Activated T-cell treated with anti-CD3 and anti-CD28 coated beads, Interleukin-2, amount 50 U/mL, for 72 hours (primary cell): Measurements from ENCODE around the gene PHF12. TPM values are rescaled to one million over a fixed set of nuclear protein-coding genes. Genes with fewer than 3 reads are reported as not detected.

Experiments
- ATAC-seq, 2 donors: fragments of 150-1000 bp; cut with Tn5 transposase; replicated peaks in 1 of 2; 2 replicates each; pipeline ENCODE4 v1.10.0; 2021; ENCODE audit warnings: moderate library complexity in 2 of 2, mild to moderate bottlenecking in 1 of 2
- DNase-seq, 2 donors: peaks; one replicate each; pipeline ENCODE4 v3.0.0; 2021 to 2022; ENCODE audit warnings: mixed read lengths in 1 of 2
- H3K27ac Mint-ChIP-seq: one replicate; pipeline ENCODE4 v1.8.0; 2022; ENCODE audit warnings: mild to moderate bottlenecking, moderate library complexity, mixed read lengths
- H3K27me3 Mint-ChIP-seq: one replicate; pipeline ENCODE4 v1.8.0; 2022; ENCODE audit warnings: low read depth, mixed read lengths
- H3K36me3 Mint-ChIP-seq, 2 donors: one replicate each; pipeline ENCODE4 v1.8.0; 2022; ENCODE audit warnings: mixed read lengths in 2 of 2, mild to moderate bottlenecking in 1 of 2; ENCODE audit not compliant: insufficient read depth in 2 of 2
- H3K4me1 Mint-ChIP-seq: one replicate; pipeline ENCODE4 v1.8.0; 2022; ENCODE audit warnings: low read depth, mixed read lengths
- H3K4me3 Mint-ChIP-seq, 2 donors: one replicate each; pipeline ENCODE4 v1.8.0; 2022; ENCODE audit warnings: mild to moderate bottlenecking in 2 of 2, mixed read lengths in 2 of 2, moderate library complexity in 2 of 2
- H3K9me3 Mint-ChIP-seq, 2 donors: one replicate each; pipeline ENCODE4 v1.8.0; 2022; ENCODE audit warnings: mixed read lengths in 2 of 2
- total RNA-seq, 2 donors: library from RNA; stranded (reverse); gene quantifications; one replicate each; pipeline ENCODE4 v1.2.3, GENCODE V29; 2022

Gene PHF12
- total RNA-seq, 2 donors from 2014 or later: 67.7 to 81.6 TPM

DNA sequence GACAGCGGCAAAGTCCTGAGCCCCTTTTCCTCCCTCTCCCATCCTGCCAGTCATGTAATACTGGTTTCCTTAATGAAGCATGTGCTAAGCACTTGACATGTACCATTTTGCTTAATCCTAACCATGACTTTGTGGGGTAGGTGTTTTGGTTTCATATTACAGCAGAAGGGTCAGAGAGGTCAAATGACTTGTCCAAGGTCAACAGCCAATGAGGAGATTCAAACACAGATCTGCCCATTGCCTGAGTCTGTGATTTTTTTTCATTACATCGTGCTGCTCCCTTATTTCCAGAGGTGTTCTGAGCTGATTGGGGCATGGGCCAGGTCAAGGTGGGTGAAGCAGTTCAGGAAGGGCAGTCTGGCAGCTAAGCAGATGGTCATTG, 17.6 kb upstream of the PHF12 start:
- Mint-ChIP-seq H3K4me1 (no peaks in the 10 kb centered on the region), H3K27ac (no peak overlapping the region), H3K36me3 (no peaks in the 10 kb centered on the region), H3K9me3 (no peaks in the 10 kb centered on the region), H3K27me3 (peaks cover 6% of the 10 kb centered on the region), H3K4me3 (no peak overlapping the region)
- DNase-seq (no peak), ATAC-seq (no peak)

DNA sequence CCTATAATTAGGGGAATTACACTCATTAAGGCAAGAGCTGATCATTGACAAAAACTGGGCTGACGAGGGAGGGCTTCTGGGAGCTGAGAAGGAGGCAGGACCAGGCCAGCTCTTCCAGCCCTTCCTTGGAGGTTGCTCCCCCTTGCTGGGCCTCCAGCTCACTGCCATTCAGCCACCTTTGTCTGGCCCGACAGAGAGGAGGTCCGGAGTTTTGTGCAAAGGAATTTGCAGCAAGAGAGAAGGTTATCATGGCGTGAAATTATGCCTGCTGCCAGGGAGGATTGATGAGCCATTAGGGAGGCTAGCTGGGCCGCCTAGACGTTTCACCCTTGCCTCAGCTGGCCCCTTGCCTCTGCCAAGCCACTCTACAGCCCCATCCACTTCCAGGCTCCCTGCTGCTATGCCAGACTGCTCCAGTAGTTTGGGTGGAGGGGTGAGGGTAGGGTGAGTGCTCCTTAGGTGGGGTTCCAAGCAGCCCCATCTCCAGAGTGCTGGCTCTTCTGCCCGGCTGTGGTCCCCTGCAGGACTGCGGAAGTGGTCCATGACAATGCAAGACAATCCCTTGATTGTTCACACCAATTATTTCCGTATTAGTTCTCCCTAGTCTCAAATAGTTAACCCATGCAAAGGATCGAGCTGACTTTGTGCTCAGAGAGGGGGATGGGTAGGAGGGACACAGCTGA, 17.1 kb upstream of the PHF12 start:
- DNase-seq: no peak
- H3K27me3 Mint-ChIP-seq: peaks cover 11% of the 10 kb centered on the region
- ATAC-seq: no peak
- no peak overlapping the region for H3K4me3 Mint-ChIP-seq
- no peaks in the 10 kb centered on the region for H3K4me1 Mint-ChIP-seq
- H3K27ac Mint-ChIP-seq: no peak overlapping the region
- no peaks in the 10 kb centered on the region for H3K9me3 Mint-ChIP-seq
- H3K36me3 Mint-ChIP-seq: no peaks in the 10 kb centered on the region

DNA sequence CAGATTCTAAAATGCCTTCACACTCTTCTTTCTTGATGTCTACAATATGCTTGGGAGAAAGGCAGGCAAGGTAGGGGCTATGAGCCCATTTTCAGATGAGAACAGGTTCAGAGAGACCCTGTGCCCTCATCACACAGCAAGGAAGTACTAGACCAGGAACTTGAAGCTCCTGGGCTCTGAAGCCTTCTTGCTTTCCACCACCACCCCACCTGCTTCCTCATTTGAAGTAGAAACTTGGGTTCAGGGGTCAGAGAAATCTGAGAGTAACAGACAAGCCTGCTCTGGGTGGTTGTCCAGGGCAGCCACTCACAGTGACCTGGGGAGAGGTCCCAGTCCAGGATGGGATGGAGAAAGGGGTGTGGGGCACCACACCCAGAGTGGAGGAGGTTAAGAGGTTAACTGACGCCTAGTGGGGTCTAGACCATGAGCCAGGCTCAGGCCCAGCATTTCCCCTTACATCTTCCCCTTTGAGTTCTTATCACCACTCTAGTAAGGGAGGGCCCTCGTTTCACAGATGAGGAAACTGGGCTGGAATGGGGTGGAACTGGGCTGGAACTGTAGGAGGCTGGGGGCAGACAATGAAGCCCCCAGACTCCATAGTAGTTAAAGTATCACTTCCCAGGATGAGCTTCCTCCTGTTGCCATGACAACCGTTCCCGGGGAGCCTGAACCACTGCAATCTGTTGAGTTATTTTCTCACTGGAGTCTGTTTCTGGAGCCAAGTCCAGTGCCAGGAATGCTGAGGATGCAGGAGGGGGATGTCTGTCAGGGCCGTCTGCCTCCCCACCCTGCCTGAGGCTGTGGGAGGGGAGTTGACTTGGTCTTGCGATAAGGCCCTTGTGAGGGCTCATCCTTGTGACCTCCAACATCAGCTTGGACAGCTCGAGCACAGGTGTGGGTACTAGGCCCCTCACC, 16.2 kb upstream of the PHF12 start:
- no peaks in the 10 kb centered on the region for H3K9me3 Mint-ChIP-seq
- no peak for ATAC-seq
- H3K4me1 Mint-ChIP-seq: no peaks in the 10 kb centered on the region
- no peak overlapping the region for H3K27ac Mint-ChIP-seq
- H3K27me3 Mint-ChIP-seq: peaks cover 17% of the 10 kb centered on the region
- DNase-seq: no peak
- no peaks in the 10 kb centered on the region for H3K36me3 Mint-ChIP-seq
- no peak overlapping the region for H3K4me3 Mint-ChIP-seq

DNA sequence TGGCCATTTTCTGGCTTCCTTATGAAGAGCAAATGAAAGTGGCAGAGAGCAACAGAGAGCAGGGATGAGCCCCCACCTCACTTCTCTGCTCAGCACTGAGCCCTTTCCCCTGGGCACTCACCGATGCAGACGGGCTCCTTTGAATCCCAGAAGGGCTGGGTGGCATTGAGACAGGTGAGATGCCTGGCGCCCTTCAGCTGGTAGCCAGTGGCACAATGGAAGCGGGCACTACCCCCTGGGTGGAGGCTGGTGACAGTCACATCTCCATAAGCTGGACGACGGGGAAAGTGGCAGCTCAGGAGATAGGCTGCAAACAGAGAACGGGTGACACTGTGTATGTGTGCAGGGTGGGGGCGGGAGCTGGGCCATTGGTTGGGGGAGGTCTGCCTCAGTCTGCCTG, 12.5 kb upstream of the PHF12 start:
- H3K9me3 Mint-ChIP-seq: no peaks in the 10 kb centered on the region
- ATAC-seq (no peak), DNase-seq (no peak)
- H3K4me3 Mint-ChIP-seq: no peak overlapping the region
- peaks cover 17% of the 10 kb centered on the region for H3K27me3 Mint-ChIP-seq
- H3K36me3 Mint-ChIP-seq: no peaks in the 10 kb centered on the region
- H3K27ac Mint-ChIP-seq: no peak overlapping the region
- no peaks in the 10 kb centered on the region for H3K4me1 Mint-ChIP-seq

DNA sequence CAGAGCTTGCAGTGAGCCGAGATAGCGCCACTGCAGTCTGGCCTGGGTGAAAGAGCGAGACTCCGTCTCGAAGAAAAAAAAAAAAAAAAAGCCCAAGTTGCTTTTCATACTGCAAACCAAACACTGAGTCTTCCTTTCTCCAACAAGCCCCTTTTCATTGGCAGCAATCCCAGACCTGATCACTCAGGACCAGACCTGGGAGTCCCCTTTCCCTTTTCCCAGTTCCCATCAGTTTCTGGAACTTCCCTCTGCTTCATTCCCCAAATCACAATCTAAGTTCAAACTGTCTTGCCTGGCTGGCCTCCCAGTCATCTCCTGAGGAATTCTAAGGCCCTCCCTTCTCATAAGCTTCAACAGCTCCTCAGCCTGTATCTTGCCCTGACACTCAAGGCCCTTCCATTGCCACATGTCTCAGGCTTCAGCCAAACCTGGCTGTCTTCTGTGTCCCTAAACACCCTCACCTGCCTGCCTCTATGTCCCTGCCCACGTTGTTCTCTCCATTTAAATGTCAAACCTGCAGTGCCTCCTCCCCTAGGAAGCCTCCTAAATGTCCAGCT, 11.8 kb upstream of the PHF12 start:
- no peaks in the 10 kb centered on the region for H3K36me3 Mint-ChIP-seq
- no peak overlapping the region for H3K4me3 Mint-ChIP-seq
- H3K27ac Mint-ChIP-seq: no peak overlapping the region
- peaks cover 17% of the 10 kb centered on the region for H3K27me3 Mint-ChIP-seq
- no peaks in the 10 kb centered on the region for H3K4me1 Mint-ChIP-seq
- DNase-seq: no peak
- H3K9me3 Mint-ChIP-seq: no peaks in the 10 kb centered on the region
- ATAC-seq: no peak

DNA sequence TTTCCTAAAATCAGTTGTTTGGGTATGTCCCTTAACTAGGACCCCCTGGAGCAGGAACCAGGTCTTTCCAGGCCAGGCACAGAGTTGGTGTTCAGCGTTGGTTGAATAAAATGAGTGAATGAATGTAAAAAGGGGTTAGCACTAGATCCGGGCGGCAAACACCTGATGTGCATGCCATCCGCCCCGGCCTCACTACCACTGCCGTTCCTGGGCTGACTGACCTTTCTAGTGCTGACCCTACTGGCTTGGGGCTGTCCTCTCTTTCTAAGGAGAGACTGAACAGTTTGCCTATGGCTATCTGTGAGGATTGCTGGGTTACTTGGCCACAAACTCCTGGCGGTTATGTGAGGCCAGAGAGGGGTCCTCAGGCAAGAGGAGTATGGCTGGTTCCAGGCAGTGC, 10.1 kb upstream of the PHF12 start:
- Mint-ChIP-seq H3K4me3 (no peak overlapping the region), H3K9me3 (no peaks in the 10 kb centered on the region), H3K4me1 (no peaks in the 10 kb centered on the region), H3K27ac (no peak overlapping the region), H3K27me3 (peaks cover 17% of the 10 kb centered on the region), H3K36me3 (no peaks in the 10 kb centered on the region)
- ATAC-seq (no peak), DNase-seq (no peak)

DNA sequence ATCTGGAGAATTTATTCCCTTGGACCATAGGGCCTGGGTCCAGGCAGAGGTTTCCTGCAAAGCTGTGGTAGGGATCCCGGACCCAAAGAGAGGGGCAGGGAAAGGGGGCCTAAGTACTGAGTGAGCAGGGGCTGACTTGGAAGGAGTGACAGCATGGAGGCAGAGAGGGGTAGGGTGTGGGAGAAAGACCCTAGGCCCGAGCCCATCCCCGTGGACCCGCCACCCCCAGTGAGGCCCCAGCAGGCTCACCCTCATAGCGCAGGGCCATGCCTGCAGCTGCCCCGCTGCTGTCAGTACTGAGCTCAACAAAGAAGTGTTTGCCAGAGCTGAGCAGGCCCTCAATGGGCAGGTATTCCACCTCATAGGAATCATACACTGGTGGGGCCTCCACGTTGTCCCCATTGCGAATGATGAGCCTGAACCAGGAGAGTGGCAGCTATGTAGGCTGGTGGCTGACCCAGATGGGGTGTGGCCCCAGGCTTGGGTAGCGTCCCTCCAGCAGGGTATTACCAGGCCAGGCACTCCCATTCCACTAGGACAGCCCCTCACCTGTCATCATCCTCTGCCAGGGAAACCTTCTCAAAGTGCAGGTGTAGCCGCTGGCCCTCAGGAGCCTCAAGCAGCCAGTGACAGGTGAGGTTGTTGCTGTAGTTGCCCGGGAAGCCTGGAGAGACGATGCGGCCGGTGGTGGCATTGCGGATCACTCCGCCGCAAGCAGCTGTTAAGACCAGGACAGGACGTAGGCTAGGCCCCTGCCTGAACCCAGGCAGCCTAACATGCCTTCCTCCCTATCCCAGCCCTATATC, 9.1 kb upstream of the PHF12 start:
- Mint-ChIP-seq H3K36me3 (no peaks in the 10 kb centered on the region), H3K27me3 (peaks cover 17% of the 10 kb centered on the region), H3K27ac (no peak overlapping the region), H3K9me3 (no peaks in the 10 kb centered on the region), H3K4me3 (no peak overlapping the region), H3K4me1 (no peaks in the 10 kb centered on the region)
- no peak for DNase-seq
- ATAC-seq: no peak

DNA sequence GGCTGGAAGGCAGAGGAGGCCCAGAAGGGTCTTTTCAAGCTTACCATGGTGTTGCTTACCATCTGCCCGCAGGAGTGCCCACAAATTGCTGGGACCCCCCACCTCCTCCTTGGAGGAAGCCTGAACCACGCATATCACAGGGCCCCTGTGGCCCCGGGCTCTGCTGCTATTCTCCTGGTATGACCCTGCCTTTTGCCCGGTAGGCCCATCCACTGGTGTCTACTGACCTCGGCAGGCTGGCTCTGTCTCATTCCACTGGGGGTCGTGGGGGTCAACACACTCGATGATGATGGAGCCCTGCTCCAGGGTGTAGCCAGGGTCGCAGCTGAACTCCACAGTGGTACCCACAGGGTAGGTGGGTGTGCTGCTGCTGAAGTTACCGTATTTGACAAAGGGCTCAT, 8.2 kb upstream of the PHF12 start:
- DNase-seq (no peak), ATAC-seq (no peak)
- Mint-ChIP-seq H3K4me1 (no peaks in the 10 kb centered on the region), H3K36me3 (no peaks in the 10 kb centered on the region), H3K27ac (no peak overlapping the region), H3K27me3 (peaks cover 17% of the 10 kb centered on the region), H3K9me3 (no peaks in the 10 kb centered on the region), H3K4me3 (no peak overlapping the region)

DNA sequence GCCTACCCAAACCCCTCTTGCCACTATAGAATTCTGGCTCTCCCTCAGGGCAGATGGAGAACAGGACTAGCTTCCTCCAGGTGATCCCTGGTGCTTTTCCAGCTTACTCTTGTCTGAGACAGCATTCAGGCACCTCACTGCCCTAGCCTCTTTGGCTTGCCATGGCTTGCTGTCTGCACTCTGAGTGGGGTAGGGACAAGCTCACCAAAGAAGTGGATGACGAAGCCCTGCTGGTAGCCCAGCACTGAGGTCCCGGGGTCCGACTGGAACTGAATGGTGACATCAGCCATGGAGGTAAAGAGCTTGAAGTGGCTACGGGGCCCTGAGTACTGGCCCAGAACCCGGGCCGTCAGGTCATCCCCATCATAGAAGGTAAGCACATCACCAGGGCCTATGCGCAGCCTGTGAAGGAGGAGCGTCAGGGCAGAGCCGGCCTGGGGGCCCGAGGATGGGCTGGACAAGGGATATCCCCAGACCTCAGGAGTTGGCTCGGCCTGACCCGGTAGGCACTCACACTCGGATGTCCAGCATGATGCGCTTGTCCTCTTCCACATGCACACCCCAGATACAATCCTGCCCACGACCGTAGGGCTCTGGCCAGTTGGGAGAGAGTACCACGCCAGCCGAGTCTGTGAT, 7.6 kb upstream of the PHF12 start:
- H3K27ac Mint-ChIP-seq: no peak overlapping the region
- H3K36me3 Mint-ChIP-seq: no peaks in the 10 kb centered on the region
- H3K9me3 Mint-ChIP-seq: no peaks in the 10 kb centered on the region
- H3K4me1 Mint-ChIP-seq: no peaks in the 10 kb centered on the region
- ATAC-seq: no peak
- DNase-seq: no peak
- H3K4me3 Mint-ChIP-seq: no peak overlapping the region
- H3K27me3 Mint-ChIP-seq: peaks cover 11% of the 10 kb centered on the region

DNA sequence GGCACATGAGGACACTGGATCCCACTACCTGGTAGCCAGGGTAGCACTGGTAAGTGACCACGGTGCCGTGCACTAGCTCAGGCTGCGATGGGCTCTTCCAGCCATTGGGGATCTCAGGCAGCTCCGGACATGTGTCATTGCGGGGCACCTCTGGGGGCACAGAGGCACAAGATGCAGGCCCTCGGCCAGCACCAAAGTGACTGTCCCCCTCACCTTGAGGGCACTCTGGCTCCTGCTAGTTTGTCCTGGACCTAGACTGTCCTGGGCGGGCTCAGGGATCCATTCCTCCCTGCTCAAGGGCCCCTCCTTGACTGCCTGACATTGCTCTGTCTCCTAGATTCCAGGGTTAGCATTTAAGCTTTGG, 6.7 kb upstream of the PHF12 start:
- H3K27me3 Mint-ChIP-seq: peaks cover 2% of the 10 kb centered on the region
- H3K4me3 Mint-ChIP-seq: no peak overlapping the region
- H3K36me3 Mint-ChIP-seq: no peaks in the 10 kb centered on the region
- no peak overlapping the region for H3K27ac Mint-ChIP-seq
- no peaks in the 10 kb centered on the region for H3K9me3 Mint-ChIP-seq
- H3K4me1 Mint-ChIP-seq: no peaks in the 10 kb centered on the region
- ATAC-seq (no peak), DNase-seq (no peak)

DNA sequence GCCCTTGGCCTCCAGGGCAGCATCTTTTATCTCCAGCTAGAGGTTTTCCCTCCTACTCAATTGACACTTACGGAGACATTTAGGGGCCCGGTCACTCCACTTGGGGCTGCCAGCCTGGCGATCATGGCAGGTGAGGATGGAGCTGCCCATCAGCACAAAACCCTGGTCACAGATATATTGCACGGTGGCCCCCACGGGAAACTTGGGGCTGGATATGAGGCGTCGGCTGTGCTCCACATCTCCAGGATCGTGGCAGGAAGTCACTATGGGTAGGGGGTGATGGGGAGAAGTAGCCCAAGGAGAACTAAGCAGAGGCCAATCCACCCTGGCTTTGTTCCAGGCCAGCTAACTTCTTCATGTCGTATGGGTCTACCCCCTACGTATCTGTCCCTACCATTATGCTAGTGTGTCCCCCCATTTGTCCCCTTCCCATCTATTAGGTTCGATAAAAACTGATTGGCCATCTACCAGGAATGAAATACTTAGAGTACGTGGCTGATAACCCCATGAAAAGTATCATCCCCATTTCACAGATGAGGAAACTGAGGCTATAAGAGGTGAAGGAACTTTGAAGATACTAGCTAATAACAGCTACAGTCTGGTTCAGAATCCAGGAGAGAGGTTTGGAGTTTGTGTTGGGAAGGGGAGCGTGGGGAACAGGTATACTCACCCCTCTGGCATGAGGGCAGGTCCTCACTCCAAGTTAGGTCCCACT, 6.1 kb upstream of the PHF12 start:
- no peak overlapping the region for H3K27ac Mint-ChIP-seq
- no peak for DNase-seq

DNA sequence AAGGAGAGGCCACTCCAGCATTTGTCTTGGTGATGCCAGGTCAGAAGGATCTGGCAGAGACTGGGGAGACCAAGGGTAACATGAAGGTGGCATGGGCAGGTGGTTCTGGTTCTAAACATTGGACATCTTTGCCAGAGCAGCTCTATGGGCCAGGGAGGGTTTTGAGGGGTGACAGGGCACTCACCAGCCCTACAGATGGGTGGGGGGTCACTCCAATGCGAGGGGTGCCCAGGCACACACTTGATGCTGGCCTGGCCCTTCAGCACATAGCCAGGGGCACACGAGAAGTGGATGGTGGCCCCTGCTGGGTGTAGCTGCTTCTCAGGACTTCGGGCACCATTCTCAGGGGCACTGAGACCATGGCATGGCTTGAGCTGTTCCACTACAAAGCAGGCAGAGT, 5.5 kb upstream of the PHF12 start:
- no peaks in the 10 kb centered on the region for H3K27me3 Mint-ChIP-seq
- DNase-seq (no peak), ATAC-seq (no peak)
- H3K9me3 Mint-ChIP-seq: no peaks in the 10 kb centered on the region
- H3K4me3 Mint-ChIP-seq: no peak overlapping the region
- no peak overlapping the region for H3K27ac Mint-ChIP-seq
- H3K4me1 Mint-ChIP-seq: no peaks in the 10 kb centered on the region
- H3K36me3 Mint-ChIP-seq: no peaks in the 10 kb centered on the region

More for the DNA sequence above, 6.1 kb upstream of the PHF12 start:
- Mint-ChIP-seq H3K36me3 (no peaks in the 10 kb centered on the region), H3K4me3 (no peak overlapping the region), H3K4me1 (no peaks in the 10 kb centered on the region), H3K27me3 (no peaks in the 10 kb centered on the region), H3K9me3 (no peaks in the 10 kb centered on the region)
- no peak for ATAC-seq
